Measurements from ENCODE around the gene PCDHGA8.
"Not testable (repeated sequence)": the region's sequence is repeated elsewhere in the genome, so short reads cannot be mapped to it uniquely, and the experiment has no call there.

The PCDHGA8 gene

DNA sequence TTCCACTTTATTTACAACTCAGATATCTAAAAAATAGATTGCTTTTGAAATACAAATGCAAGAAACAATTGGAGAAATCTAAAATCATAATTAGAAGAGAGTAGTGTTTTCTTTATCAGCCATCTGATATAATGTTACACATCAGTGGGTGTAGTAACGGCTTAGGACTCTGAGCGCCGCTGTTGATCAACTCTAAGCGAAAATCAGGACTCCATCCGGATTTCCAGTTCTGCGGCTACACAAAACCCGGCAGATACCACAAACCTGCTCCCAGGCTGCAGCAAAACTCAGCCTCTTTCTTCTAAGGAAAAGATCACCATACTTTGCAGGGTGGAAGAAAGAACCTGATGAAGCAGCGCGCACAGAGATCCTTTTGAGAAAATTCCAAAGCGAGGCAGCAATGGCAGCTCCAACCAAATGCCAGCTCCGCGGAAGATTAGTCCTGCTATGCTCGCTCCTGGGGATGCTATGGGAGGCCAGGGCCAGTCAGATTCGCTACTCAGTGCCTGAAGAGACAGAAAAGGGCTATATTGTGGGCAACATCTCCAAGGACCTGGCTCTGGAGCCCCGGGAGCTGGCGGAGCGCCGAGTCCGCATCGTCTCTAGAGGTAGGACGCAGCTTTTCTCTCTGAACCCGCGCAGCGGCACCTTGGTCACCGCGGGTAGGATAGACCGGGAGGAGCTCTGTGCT is 10.3 kb downstream of the PCDHGA8 start, which contains the start of gene PCDHGA9:
Gene PCDHGA9 (plus strand): TSS at position 226 of the 691 bp plus-strand sequence. CDS start 175 bp downstream, at position 401.
- DNase-seq (ENCODE audit: low read depth in 1 of 2, low spot score in 1 of 2) = no peak

DNA sequence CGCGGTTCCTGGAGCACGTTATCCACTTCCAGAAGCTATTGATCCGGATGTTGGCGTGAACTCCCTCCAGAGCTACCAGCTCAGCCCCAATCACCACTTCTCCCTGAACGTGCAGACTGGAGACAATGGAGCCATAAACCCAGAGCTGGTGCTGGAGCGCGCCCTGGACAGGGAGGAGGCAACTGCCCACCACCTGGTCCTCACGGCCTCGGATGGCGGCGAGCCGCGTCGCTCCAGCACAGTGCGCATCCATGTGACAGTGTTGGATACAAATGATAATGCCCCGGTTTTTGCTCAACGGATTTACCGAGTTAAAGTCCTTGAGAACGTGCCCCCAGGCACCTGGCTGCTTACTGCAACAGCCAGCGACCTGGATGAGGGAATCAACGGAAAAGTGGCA is 11.0 kb downstream of the PCDHGA8 start:
- DNase-seq (ENCODE audit: low read depth in 1 of 2, low spot score in 1 of 2) = no peak

DNA sequence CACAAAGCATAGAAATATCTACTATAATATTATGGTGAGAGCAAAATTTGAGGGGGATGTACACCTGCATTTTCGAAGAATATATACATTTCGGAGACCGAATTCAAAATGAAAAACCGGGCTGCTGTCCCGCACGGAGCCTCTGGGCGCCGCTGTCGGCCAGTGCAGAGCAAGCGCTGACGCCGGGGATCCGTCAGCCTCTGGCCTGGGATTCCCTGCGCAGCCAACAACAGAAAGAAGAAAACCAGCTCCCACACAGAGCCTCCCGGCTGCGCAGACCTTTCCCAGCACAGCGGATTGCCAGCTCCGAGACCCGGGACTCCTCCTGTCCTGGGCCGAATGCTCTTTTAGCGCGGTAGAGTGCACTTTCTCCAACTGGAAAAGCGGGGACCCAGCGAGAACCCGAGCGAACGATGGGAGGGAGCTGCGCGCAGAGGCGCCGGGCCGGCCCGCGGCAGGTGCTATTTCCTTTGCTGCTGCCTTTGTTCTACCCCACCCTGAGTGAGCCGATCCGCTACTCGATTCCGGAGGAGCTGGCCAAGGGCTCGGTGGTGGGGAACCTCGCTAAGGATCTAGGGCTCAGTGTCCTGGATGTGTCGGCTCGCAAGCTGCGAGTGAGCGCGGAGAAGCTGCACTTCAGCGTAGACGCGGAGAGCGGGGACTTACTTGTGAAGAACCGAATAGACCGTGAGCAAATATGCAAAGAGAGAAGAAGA is 15.5 kb downstream of the PCDHGA8 start, which contains the start of gene PCDHGB6:
Gene PCDHGB6 (plus strand): TSS at position 232 of the 716 bp plus-strand sequence. CDS start 182 bp downstream, at position 414.
- DNase-seq (ENCODE audit: low read depth in 1 of 2, low spot score in 1 of 2) = not testable (repeated sequence)

- DNase-seq (ENCODE audit: low read depth in 1 of 2, low spot score in 1 of 2) = no peak
Measured at GRCh38 chr5:141409598-141410306, 17.3 kb downstream of the PCDHGA8 start.

GRCh38 chr5:141411575-141411974 is 19.1 kb downstream of the PCDHGA8 start:
- no peak for DNase-seq (ENCODE audit: low read depth in 1 of 2, low spot score in 1 of 2)

GRCh38 chr5:141412854-141413539 is 20.6 kb downstream of the PCDHGA8 start, which contains the start of gene PCDHGA10:
Gene PCDHGA10, plus strand, starts transcription at chr5:141412987. Its CDS starts 189 bp downstream, at chr5:141413176.
- DNase-seq (ENCODE audit: low read depth in 1 of 2, low spot score in 1 of 2) = no peak

DNA sequence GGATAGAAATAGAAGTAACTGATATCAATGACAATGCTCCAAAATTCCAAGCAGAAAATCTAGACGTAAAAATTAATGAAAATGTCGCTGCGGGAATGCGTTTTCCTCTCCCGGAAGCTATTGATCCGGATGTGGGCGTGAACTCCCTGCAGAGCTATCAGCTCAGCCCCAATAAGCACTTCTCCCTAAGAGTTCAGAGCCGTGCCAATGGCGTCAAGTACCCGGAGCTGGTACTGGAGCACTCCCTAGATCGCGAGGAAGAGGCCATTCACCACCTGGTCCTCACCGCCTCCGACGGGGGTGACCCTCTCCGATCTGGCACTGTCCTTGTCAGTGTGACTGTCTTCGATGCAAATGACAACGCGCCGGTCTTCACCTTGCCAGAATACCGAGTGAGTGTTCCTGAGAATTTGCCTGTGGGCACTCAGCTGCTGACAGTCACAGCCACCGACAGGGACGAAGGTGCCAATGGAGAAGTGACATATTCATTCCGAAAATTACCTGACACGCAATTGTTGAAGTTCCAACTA is 21.2 kb downstream of the PCDHGA8 start:
- no peak for DNase-seq (ENCODE audit: low read depth in 1 of 2, low spot score in 1 of 2)

DNA sequence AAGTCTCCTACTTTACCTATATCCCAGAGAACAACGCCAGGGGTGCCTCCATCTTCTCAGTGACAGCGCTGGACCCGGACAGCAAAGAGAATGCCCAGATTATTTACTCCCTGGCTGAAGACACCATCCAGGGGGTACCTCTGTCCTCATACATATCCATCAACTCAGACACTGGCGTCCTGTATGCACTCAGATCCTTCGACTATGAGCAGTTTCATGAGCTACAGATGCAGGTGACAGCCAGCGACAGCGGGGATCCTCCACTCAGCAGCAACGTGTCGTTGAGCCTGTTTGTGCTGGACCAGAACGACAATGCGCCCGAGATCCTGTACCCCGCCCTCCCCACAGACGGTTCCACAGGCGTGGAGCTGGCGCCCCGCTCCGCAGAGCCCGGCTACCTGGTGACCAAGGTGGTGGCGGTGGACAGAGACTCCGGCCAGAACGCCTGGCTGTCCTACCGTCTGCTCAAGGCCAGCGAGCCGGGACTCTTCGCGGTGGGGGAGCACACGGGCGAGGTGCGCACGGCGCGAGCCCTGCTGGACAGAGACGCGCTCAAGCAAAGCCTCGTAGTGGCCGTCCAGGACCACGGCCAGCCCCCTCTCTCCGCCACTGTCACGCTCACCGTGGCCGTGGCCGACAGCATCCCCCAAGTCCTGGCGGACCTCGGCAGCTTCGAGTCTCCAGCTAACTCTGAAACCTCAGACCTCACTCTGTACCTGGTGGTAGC is 22.3 kb downstream of the PCDHGA8 start:
- DNase-seq (ENCODE audit: low read depth in 1 of 2, low spot score in 1 of 2) = not testable (repeated sequence)

DNA sequence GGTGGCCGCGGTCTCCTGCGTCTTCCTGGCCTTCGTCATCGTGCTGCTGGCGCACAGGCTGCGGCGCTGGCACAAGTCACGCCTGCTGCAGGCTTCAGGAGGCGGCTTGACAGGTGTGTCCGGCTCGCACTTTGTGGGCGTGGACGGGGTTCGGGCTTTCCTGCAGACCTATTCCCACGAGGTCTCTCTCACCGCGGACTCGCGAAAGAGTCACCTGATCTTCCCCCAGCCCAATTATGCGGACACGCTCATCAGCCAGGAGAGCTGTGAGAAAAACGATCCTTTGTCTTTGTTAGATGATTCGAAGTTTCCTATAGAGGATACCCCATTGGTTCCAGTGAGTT is 22.8 kb downstream of the PCDHGA8 start:
- DNase-seq (ENCODE audit: low read depth in 1 of 2, low spot score in 1 of 2) = not testable (repeated sequence)

DNA sequence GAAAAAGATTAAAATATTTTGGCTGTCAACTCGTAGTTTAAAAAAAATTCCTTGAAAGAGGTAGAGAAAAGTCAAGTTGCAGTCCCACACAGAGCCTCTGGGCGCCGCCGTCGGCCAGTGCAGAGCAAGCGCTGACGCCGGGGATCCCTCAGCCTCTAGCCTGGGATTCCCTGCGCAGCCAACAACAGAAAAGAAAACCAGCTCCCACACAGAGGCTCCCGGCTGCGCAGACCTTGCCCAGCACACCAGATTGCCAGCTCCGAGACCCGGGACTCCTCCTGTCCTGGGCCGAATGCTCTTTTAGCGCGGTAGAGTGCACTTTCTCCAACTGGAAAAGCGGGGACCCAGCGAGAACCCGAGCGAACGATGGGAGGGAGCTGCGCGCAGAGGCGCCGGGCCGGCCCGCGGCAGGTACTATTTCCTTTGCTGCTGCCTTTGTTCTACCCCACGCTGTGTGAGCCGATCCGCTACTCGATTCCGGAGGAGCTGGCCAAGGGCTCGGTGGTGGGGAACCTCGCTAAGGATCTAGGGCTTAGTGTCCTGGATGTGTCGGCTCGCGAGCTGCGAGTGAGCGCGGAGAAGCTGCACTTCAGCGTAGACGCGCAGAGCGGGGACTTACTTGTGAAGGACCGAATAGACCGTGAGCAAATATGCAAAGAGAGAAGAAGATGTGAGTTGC is 25.2 kb downstream of the PCDHGA8 start, which contains the start of gene PCDHGB7:
Gene PCDHGB7 (plus strand): TSS at position 184 of the 679 bp plus-strand sequence. CDS start 183 bp downstream, at position 367.
- DNase-seq (ENCODE audit: low read depth in 1 of 2, low spot score in 1 of 2) = not testable (repeated sequence)

DNA sequence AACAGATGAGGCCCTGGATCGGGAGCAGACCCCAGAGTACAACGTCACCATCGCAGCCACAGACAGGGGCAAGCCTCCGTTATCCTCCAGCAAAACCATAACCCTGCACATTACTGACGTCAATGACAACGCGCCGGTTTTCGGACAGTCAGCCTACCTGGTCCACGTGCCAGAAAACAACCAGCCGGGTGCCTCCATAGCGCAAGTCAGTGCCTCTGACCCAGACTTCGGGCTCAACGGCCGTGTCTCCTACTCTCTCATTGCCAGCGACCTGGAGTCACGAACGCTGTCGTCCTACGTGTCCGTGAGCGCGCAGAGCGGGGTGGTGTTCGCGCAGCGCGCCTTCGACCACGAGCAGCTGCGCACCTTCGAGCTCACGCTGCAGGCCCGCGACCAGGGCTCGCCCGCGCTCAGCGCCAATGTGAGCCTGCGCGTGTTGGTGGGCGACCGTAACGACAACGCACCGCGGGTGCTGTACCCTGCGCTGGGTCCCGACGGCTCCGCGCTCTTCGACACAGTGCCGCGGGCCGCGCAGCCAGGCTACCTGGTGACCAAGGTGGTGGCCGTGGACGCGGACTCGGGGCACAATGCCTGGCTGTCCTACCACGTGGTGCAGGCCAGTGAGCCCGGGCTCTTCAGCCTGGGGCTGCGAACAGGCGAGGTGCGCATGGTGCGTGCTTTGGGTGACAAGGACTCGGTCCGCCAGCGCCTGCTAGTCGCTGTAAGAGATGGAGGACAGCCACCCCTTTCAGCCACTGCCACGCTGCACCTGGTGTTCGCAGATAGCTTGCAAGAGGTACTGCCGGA is 26.8 kb downstream of the PCDHGA8 start:
- no peak for DNase-seq (ENCODE audit: low read depth in 1 of 2, low spot score in 1 of 2)

- no peak for DNase-seq (ENCODE audit: low read depth in 1 of 2, low spot score in 1 of 2)
Measured at GRCh38 chr5:141420855-141421488, 28.5 kb downstream of the PCDHGA8 start, which contains the start of gene PCDHGA11. Gene PCDHGA11, plus strand, starts transcription at chr5:141421051. Its CDS starts 177 bp downstream, at chr5:141421228.

GRCh38 chr5:141421489-141421855 is 29.0 kb downstream of the PCDHGA8 start:
- no peak for DNase-seq (ENCODE audit: low read depth in 1 of 2, low spot score in 1 of 2)

GRCh38 chr5:141422742-141423291 is 30.4 kb downstream of the PCDHGA8 start:
- DNase-seq (ENCODE audit: low read depth in 1 of 2, low spot score in 1 of 2) = no peak

DNA sequence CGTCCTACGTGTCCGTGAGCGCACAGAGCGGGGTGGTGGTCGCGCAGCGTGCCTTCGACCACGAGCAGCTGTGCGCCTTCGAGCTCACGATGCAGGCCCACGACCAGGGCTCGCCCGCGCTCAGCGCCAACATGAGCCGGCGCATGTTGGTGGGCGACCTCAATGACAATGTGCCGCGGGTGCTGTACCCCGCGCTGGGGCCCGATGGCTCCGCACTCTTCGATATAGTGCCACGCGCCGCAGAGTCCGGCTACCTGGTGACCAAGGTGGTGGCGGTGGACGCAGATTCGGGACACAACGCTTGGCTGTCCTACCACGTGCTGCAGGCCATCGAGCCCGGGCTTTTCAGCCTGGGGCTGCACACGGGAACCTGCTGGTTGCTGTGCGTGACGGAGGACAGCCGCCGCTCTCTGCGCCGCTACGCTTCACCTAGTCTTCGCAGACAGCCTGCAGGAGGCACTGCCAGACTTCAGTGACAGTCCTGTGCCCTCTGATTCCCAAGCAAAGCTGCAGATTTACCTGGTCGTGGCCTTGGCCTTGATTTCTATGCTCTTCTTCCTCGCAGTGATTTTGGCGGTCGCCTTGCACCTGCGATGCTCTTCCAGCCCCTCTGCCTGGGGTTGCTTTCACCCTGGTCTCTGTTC is 35.5 kb downstream of the PCDHGA8 start:
- no peak for DNase-seq (ENCODE audit: low read depth in 1 of 2, low spot score in 1 of 2)

GRCh38 chr5:141430332-141431113 is 38.1 kb downstream of the PCDHGA8 start, which contains the start of gene PCDHGA12:
Gene PCDHGA12, plus strand, starts transcription at chr5:141430507. Its CDS starts 253 bp downstream, at chr5:141430760.
- DNase-seq (ENCODE audit: low read depth in 1 of 2, low spot score in 1 of 2) = no peak
